ENCODE results near the gene KCNK5.

KCNK5 gene

GRCh38 chr6:39228992-39229767 is at the start of gene KCNK5:
KCNK5 (minus strand) TSS chr6:39229475; CDS start chr6:39229111, 364 bp downstream.
- DNase-seq: peak; percentile 89 to 90
- TF ChIP-seq GATA1 (IDR thresholded peaks at IDR 0.05; ENCODE audit: low read depth, low read length): no peak
- peak; percentile 74 for TF ChIP-seq POLR2A (IDR thresholded peaks at IDR 0.05; ENCODE audit: low read length)

DNA sequence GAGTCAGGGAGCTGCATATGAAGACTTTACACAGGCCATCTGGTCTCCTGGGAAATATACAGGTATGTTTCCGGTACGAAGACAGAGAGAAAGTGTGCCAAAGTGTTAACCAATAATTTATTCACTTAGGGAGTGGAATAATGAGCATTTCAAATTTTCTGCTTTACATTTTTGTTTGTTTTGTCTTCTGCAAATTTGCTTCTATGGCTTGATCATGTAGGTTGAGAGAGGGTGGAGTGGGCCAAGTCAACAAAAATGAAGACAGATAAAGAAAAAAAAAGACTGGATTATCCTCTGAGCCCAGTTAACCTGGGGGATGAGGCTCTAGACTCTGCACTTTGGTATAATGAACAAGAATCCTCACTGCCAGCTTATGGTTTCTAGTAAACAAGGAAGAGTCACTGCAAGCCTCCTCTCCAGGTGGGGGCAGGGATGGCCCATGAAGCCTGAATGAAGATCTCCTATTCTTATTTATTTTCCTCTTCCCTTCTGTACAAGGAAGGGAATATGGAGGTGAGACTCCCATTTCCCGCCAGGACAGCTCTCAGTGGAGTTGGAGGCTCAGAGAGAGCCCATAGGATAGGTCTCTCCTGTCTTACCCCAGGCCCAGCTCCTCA is 47.2 kb upstream of the KCNK5 start:
- TF ChIP-seq POLR2A (IDR thresholded peaks at IDR 0.05; ENCODE audit: low read length): no peak
- no peak for TF ChIP-seq GATA1 (IDR thresholded peaks at IDR 0.05; ENCODE audit: low read depth, low read length)
- DNase-seq: no peak

GRCh38 chr6:39274903-39275302 is 45.6 kb upstream of the KCNK5 start:
- TF ChIP-seq POLR2A (IDR thresholded peaks at IDR 0.05; ENCODE audit: low read length) (no peak), GATA1 (IDR thresholded peaks at IDR 0.05; ENCODE audit: low read depth, low read length) (no peak)
- no peak for DNase-seq

DNA sequence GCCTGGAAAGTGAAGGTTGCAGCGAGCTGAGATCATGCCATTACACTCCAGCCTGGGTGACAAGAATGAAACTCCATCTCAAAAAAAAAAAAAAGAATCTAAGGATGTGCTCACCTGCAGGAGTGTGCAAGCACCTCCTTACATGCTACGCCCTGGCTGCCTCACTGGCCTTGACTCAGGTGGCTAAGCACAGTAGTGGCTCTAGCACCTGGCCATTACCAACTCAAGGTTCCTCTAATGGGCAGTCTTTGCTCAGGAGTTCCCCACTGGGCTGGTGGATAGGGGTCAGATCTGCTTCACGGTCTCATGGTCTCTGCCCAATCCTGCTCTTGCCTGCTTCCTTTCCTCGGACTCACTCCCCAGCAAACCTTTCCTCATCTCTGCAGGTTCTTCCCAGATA is 45.2 kb upstream of the KCNK5 start:
- DNase-seq: no peak
- TF ChIP-seq GATA1 (IDR thresholded peaks at IDR 0.05; ENCODE audit: low read depth, low read length) (no peak), POLR2A (IDR thresholded peaks at IDR 0.05; ENCODE audit: low read length) (no peak)

DNA sequence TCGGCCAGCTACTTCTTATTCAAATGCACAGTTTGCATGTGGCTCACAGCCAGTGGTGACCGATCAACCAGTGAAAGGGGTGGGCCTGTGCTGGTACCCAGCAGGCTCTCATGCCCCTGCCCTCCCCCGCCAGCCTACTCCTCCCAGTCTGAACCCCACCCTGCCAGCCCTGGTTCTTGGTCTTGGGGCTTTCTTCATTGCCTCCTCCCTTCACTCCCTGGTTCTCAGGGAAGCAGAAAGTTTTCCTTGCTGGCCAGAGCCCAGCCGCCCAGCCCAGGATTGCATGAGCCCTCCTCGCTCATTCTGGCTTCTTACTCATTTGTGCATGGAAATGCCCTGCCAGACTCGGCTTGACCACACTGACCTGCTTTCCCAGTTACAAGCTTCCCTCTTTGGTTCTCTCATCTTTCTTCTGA is 44.1 kb upstream of the KCNK5 start:
- TF ChIP-seq GATA1 (IDR thresholded peaks at IDR 0.05; ENCODE audit: low read depth, low read length): no peak
- no peak for TF ChIP-seq POLR2A (IDR thresholded peaks at IDR 0.05; ENCODE audit: low read length)
- DNase-seq: no peak

DNA sequence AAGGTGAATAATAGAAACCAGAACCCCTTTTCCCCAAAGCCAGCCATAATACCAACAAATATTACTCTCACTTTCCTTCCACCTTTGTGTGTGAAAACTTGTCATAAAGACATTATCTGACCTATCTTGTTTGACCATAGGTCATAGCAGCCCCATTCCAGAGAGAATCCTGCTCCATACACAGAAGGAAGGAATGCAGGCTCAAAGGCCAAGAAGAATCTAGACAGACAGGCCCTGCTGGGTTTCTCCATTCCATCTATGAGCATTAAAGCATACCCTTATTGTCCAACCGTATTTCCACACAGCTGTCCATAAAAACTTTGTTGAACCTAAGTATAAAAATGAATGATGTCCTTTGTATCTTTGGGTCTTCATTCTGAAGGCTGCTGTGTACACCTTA is 40.7 kb upstream of the KCNK5 start:
- DNase-seq: no peak
- TF ChIP-seq POLR2A (IDR thresholded peaks at IDR 0.05; ENCODE audit: low read length) (no peak), GATA1 (IDR thresholded peaks at IDR 0.05; ENCODE audit: low read depth, low read length) (no peak)

DNA sequence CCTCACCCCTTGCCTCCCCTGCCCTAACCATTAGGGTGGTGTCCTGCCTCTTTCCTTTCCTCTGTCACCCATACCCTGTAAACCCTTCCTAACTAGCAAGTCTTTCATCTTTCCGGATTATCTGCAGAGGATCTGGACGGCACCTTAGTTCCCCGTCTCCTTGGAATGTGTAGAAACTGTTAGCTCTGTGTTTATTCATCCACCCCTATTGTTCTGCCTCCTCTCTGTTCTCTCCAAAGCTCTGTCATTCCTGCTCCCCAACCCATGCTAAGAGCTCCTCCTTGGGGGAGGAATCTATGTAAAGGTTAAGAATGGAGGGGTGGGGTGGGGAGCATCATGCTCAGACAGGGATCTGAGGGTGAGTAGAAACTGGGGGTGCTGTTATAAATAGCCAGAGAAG is 39.4 kb upstream of the KCNK5 start:
- no peak for DNase-seq
- no peak for TF ChIP-seq GATA1 (IDR thresholded peaks at IDR 0.05; ENCODE audit: low read depth, low read length)
- no peak for TF ChIP-seq POLR2A (IDR thresholded peaks at IDR 0.05; ENCODE audit: low read length)

DNA sequence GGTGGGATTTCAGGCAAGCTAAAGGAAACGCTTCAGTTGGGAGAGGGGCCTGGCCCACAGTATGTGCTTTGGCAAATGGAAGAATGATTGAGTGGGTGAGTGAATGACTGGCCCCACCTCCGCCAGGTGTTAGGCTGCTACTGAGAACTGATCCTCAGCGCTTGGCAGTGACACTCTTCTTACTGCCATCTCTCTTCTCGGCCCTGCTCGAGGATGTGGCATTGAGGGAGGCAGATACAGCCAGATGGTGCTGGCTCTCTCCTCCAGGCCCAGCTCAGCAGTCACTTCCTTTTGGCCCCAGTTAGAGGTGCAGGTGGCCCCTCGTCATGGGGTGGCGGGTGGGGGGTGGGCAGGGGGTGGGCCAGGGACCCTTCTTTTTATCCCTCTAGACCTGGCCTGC is 38.9 kb upstream of the KCNK5 start:
- no peak for DNase-seq
- TF ChIP-seq POLR2A (IDR thresholded peaks at IDR 0.05; ENCODE audit: low read length) (no peak), GATA1 (IDR thresholded peaks at IDR 0.05; ENCODE audit: low read depth, low read length) (no peak)

GRCh38 chr6:39266782-39267355 is 37.6 kb upstream of the KCNK5 start:
- DNase-seq: no peak
- no peak for TF ChIP-seq GATA1 (IDR thresholded peaks at IDR 0.05; ENCODE audit: low read depth, low read length)

- no peak for DNase-seq
- TF ChIP-seq POLR2A (IDR thresholded peaks at IDR 0.05; ENCODE audit: low read length): no peak
- no peak for TF ChIP-seq GATA1 (IDR thresholded peaks at IDR 0.05; ENCODE audit: low read depth, low read length)
These were observed 37.1 kb upstream of the KCNK5 start for GRCh38 chr6:39266375-39266774.

GRCh38 chr6:39263303-39264037 is 34.2 kb upstream of the KCNK5 start:
- no peak for DNase-seq
- TF ChIP-seq GATA1 (IDR thresholded peaks at IDR 0.05; ENCODE audit: low read depth, low read length): no peak
- TF ChIP-seq POLR2A (IDR thresholded peaks at IDR 0.05; ENCODE audit: low read length): no peak

DNA sequence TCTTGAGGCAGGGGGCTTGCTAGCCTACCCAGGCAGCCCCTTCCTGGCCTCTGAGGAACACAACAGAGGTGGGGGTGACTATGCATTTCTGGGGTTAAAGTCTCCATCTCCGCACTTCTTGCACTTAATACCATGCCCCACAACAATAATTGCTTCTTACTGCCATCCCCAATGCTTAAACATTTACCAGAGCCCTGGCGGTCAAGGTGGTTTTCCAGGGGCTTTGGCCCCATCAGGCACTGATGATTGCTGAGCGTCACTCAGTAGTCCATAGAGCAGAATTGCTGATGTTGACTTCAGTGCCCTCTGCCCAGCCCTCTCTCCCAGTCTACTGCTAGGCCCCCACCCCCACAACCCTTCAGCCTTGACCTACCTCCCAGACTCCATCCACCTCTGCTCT is 32.5 kb upstream of the KCNK5 start:
- TF ChIP-seq GATA1 (IDR thresholded peaks at IDR 0.05; ENCODE audit: low read depth, low read length): no peak
- DNase-seq: no peak

GRCh38 chr6:39260953-39261352 is 31.7 kb upstream of the KCNK5 start:
- no peak for DNase-seq
- TF ChIP-seq GATA1 (IDR thresholded peaks at IDR 0.05; ENCODE audit: low read depth, low read length) (no peak), POLR2A (IDR thresholded peaks at IDR 0.05; ENCODE audit: low read length) (no peak)

DNA sequence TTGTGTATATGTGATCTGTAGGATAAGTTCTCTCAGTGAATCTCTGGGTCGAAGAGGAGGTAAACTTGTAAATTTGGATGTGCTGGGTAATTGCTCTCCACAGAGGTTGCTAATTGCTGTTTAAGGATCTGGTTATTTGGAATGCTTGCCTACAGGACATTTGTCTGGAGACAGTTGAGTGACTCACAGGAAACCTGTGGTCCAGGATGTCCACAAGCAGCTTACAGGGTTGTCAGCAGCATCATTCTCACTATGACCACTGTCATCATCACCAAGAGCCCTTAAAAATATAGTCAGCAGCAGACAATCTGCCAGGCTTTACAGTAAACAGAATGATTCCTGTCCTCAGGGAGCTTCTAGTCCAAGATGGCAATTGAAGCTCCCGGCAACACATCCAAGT is 31.2 kb upstream of the KCNK5 start:
- DNase-seq: no peak
- TF ChIP-seq GATA1 (IDR thresholded peaks at IDR 0.05; ENCODE audit: low read depth, low read length) (no peak), POLR2A (IDR thresholded peaks at IDR 0.05; ENCODE audit: low read length) (no peak)

Data from erythroblast (primary cell).